GM23338 (cell line): ENCODE data around the gene OTUD3. TPM values are rescaled to one million over a fixed set of nuclear protein-coding genes. Genes with fewer than 3 reads are reported as not detected.

Source experiments
- ATAC-seq: fragments of 200-7000 bp; cut with Tn5 transposase; 3 replicates; pipeline ENCODE4 v1.9.1; 2020
- DNase-seq: peaks from one replicate; pipeline ENCODE4 v3.0.0-alpha.2; 2015; ENCODE audit warnings: low spot score
- H2AFZ ChIP-seq: fragments of 200-600 bp; sonication (generic); 2 replicates; pipeline ENCODE4 v1.8.0; 2016; ENCODE audit warnings: antibody characterized with exemption, mild to moderate bottlenecking, moderate library complexity
- H3F3A ChIP-seq: fragments of 200-600 bp; sonication (generic); replicated peaks from 2 replicates; pipeline ENCODE4 v1.8.0; 2017; ENCODE audit warnings: antibody characterized with exemption, mixed run types, low read depth
- H3K27ac ChIP-seq: fragments of 200-600 bp; sonication (generic); 2 replicates; pipeline ENCODE4 v1.6.1; 2016; ENCODE audit warnings: low read depth
- H3K27me3 ChIP-seq: fragments of 200-600 bp; sonication (generic); 2 replicates; pipeline ENCODE4 v1.8.0; 2016; ENCODE audit warnings: mild to moderate bottlenecking, mixed run types, moderate library complexity; ENCODE audit not compliant: insufficient read depth
- H3K36me3 ChIP-seq: fragments of 200-600 bp; sonication (generic); 2 replicates; pipeline ENCODE4 v1.8.0; 2016; ENCODE audit warnings: mild to moderate bottlenecking; ENCODE audit not compliant: insufficient read depth
- H3K4me1 ChIP-seq: fragments of 200-600 bp; sonication (generic); 2 replicates; pipeline ENCODE4 v1.8.0; 2016; ENCODE audit warnings: mild to moderate bottlenecking, moderate library complexity; ENCODE audit not compliant: insufficient read depth
- H3K4me2 ChIP-seq: fragments of 200-600 bp; sonication (generic); 2 replicates; pipeline ENCODE4 v1.7.1; 2017; ENCODE audit warnings: mixed run types
- H3K4me3 ChIP-seq: fragments of 200-600 bp; sonication (generic); 2 replicates; pipeline ENCODE4 v1.6.1; 2016; ENCODE audit warnings: mixed run types
- H3K79me2 ChIP-seq: fragments of 200-600 bp; sonication (generic); replicated peaks from 2 replicates; pipeline ENCODE4 v1.8.0; 2017; ENCODE audit warnings: mild to moderate bottlenecking; ENCODE audit not compliant: insufficient read depth
- H3K9me2 ChIP-seq: fragments of 200-600 bp; sonication (generic); 2 replicates; pipeline ENCODE4 v1.8.0; 2017; ENCODE audit not compliant: insufficient read depth
- H4K20me1 ChIP-seq: fragments of 200-600 bp; sonication (generic); replicated peaks from 2 replicates; pipeline ENCODE4 v1.8.0; 2017; ENCODE audit warnings: mild to moderate bottlenecking; ENCODE audit not compliant: insufficient read depth
- H3K27ac Mint-ChIP-seq: 2 replicates; pipeline ENCODE4 v1.8.0; 2020; ENCODE audit warnings: inconsistent platforms, mild to moderate bottlenecking, moderate library complexity, mixed read lengths
- H3K27me3 Mint-ChIP-seq: 3 replicates; pipeline ENCODE4 v1.8.0; 2022; ENCODE audit warnings: low read depth, mild to moderate bottlenecking, moderate library complexity, mixed read lengths, inconsistent platforms; ENCODE audit not compliant: insufficient read depth, poor library complexity
- H3K36me3 Mint-ChIP-seq: 3 replicates; pipeline ENCODE4 v1.8.0; 2021; ENCODE audit warnings: low read depth, mild to moderate bottlenecking, inconsistent platforms, moderate library complexity, mixed read lengths
- H3K4me1 Mint-ChIP-seq: 3 replicates; pipeline ENCODE4 v1.8.0; 2020; ENCODE audit warnings: mild to moderate bottlenecking, inconsistent platforms, mixed read lengths
- H3K4me3 Mint-ChIP-seq: 3 replicates; pipeline ENCODE4 v1.8.0; 2021; ENCODE audit warnings: moderate library complexity, mild to moderate bottlenecking, inconsistent platforms, mixed read lengths
- H3K9me3 Mint-ChIP-seq: 3 replicates; pipeline ENCODE4 v1.8.0; 2020; ENCODE audit warnings: moderate library complexity, mild to moderate bottlenecking, inconsistent platforms, mixed read lengths
- EZH2 ChIP-seq: fragments of 200-600 bp; sonication (generic); IDR thresholded peaks from one replicate; pipeline ENCODE4 v1.8.0; 2017; ENCODE audit warnings: antibody characterized with exemption, mild to moderate bottlenecking, low read depth; ENCODE audit not compliant: unreplicated experiment
- JUNB ChIP-seq: IDR thresholded peaks from one replicate; pipeline ENCODE4 v1.6.1; 2016; ENCODE audit warnings: antibody characterized with exemption; ENCODE audit not compliant: unreplicated experiment
- NANOG ChIP-seq: IDR thresholded peaks from 2 replicates; pipeline ENCODE4 v1.6.1; 2016; ENCODE audit warnings: antibody characterized with exemption, borderline replicate concordance
- POLR2AphosphoS5 ChIP-seq: IDR thresholded peaks from 2 replicates; pipeline ENCODE4 v1.6.1; 2016; ENCODE audit warnings: antibody characterized with exemption, low read depth
- ZNF114 ChIP-seq: fragments of 250-450 bp; sonication (Bioruptor Pico); IDR thresholded peaks from 2 replicates; pipeline ENCODE4 v1.5.0; 2020; ENCODE audit warnings: mild to moderate bottlenecking, moderate library complexity
- polyA plus RNA-seq: library from polyadenylated mRNA; unstranded; fragments of >200 nt; fragmentation: Nextera tagmentation; extraction: Ambion mirVana; gene quantifications from 2 replicates; pipeline ENCODE4 v1.2.1, GENCODE V29; 2016
- total RNA-seq: library from RNA; depleted of rRNA; stranded (reverse); fragments of >200 nt; shearing (Covaris generic); gene quantifications from 2 replicates; pipeline ENCODE4 v1.2.3, GENCODE V29; 2014
- TF ChIP-seq, protein P1 (sequence below): IDR thresholded peaks from 2 replicates; pipeline ENCODE4 v1.6.1; 2016; ENCODE audit warnings: antibody characterized with exemption
- TF ChIP-seq, protein P2 (sequence below), 2 experiments: fragments of 200-600 bp in 1 of 2; sonication (generic) in 1 of 2; conservative IDR thresholded peaks; 2 replicates each; pipeline versions ENCODE4 v1.5.1 to v1.6.1; 2016 to 2017; ENCODE audit warnings: antibody characterized with exemption in 2 of 2, low read depth in 2 of 2, mild to moderate bottlenecking in 2 of 2, moderate library complexity in 1 of 2
- TF ChIP-seq, protein P3 (sequence below): IDR thresholded peaks from one replicate; pipeline ENCODE4 v1.6.1; 2018; ENCODE audit warnings: antibody characterized with exemption; ENCODE audit not compliant: unreplicated experiment

The OTUD3 gene
- total and polyA plus RNA-seq, 2 experiments from 2014 or later: 3.0 to 12.9 TPM

DNA sequence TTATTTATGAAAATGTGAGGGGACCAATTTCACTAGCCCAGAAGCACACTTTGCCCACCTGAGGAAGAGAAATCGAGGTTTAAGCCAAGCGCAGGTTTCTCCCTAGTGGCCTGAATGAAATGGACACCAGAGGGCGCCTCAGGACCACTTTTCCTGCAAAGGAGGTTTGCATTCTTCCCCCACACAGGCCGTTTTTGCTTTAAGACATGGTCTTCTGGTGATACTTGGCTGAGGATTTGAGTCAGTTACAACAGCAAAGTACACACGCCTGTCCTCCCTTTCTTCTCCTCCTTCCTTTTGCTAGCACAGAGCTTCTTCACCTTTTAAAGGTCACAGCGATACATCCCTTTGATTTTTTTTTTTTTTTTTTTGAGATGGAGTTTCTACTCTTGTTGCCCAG, 35.9 kb downstream of the OTUD3 start:
- Histone ChIP-seq H3K9me2 (no peaks in the 10 kb centered on the region), H3K4me3 (no peak overlapping the region), H3F3A (no peaks in the 10 kb centered on the region), H3K36me3 (no peaks in the 10 kb centered on the region), H3K27me3 (no peaks in the 10 kb centered on the region), H2AFZ (no peak overlapping the region), H3K79me2 (no peaks in the 10 kb centered on the region), H4K20me1 (no peaks in the 10 kb centered on the region), H3K4me2 (no peak overlapping the region), H3K4me1 (no peaks in the 10 kb centered on the region), H3K27ac (no peak overlapping the region)
- DNase-seq (peak; percentile 93), ATAC-seq (peak; percentile 88)
- Mint-ChIP-seq H3K4me3 (no peak overlapping the region), H3K27me3 (peaks cover 4% of the 10 kb centered on the region), H3K9me3 (no peaks in the 10 kb centered on the region; the same call in 2 of the 3 replicates), H3K27ac (no peak overlapping the region), H3K36me3 (peaks cover 14% of the 10 kb centered on the region), H3K4me1 (peaks cover 5% of the 10 kb centered on the region; the same call in 1 of the 3 replicates)
- no peak for TF ChIP-seq ZNF114 (CRISPR knock-in tag)
- no peak for TF ChIP-seq EZH2
- TF ChIP-seq, protein P1, sequence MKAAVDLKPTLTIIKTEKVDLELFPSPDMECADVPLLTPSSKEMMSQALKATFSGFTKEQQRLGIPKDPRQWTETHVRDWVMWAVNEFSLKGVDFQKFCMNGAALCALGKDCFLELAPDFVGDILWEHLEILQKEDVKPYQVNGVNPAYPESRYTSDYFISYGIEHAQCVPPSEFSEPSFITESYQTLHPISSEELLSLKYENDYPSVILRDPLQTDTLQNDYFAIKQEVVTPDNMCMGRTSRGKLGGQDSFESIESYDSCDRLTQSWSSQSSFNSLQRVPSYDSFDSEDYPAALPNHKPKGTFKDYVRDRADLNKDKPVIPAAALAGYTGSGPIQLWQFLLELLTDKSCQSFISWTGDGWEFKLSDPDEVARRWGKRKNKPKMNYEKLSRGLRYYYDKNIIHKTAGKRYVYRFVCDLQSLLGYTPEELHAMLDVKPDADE: no peak
- TF ChIP-seq, protein P2, sequence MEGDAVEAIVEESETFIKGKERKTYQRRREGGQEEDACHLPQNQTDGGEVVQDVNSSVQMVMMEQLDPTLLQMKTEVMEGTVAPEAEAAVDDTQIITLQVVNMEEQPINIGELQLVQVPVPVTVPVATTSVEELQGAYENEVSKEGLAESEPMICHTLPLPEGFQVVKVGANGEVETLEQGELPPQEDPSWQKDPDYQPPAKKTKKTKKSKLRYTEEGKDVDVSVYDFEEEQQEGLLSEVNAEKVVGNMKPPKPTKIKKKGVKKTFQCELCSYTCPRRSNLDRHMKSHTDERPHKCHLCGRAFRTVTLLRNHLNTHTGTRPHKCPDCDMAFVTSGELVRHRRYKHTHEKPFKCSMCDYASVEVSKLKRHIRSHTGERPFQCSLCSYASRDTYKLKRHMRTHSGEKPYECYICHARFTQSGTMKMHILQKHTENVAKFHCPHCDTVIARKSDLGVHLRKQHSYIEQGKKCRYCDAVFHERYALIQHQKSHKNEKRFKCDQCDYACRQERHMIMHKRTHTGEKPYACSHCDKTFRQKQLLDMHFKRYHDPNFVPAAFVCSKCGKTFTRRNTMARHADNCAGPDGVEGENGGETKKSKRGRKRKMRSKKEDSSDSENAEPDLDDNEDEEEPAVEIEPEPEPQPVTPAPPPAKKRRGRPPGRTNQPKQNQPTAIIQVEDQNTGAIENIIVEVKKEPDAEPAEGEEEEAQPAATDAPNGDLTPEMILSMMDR (conservative IDR thresholded peaks at IDR 0.05; ENCODE audit: low read depth in 2 of 2): peak; percentile 94 to 97

DNA sequence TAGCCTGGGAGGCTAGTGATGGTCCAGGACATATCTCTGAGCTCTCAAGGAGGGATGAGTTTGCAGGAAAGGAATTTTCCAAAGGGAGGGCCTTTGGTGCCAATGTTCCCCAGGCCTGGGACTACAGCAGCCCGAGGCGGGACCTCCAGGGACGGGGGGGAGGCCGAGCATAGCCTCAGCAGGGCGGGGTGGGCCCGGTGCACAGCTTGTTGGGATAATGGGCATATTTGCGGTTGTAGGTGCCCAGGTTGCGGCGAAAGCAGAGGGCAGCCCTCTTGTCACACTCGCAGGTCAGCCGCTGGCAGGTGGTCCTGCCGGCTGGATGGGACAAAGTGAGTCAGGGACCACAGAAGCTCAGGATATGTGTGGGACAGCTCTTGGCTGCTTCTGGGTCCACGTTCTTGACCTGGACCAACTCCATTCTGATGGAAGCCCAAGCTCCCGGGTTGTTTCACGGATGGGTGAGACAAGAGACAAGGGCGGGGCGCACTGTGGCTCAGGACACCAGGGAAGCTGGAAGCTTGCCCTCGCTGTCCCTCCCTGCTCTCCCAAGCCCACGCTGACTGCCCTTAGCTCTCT, 38.0 kb downstream of the OTUD3 start:
- no peaks in the 10 kb centered on the region for H3K27me3 ChIP-seq
- H3K4me1 ChIP-seq: no peaks in the 10 kb centered on the region
- H3K27ac ChIP-seq: no peak overlapping the region
- H4K20me1 ChIP-seq: no peaks in the 10 kb centered on the region
- no peaks in the 10 kb centered on the region for H3K36me3 Mint-ChIP-seq
- H3K9me2 ChIP-seq: no peaks in the 10 kb centered on the region
- H3K4me1 Mint-ChIP-seq: peaks cover 5% of the 10 kb centered on the region; the same call in 1 of the 3 replicates
- no peak overlapping the region for H3K27ac Mint-ChIP-seq
- no peaks in the 10 kb centered on the region for H3K79me2 ChIP-seq
- ATAC-seq (no peak), DNase-seq (no peak)
- H3K36me3 ChIP-seq: no peaks in the 10 kb centered on the region
- H3K4me2 ChIP-seq: no peak overlapping the region
- no peaks in the 10 kb centered on the region for H3F3A ChIP-seq
- no peaks in the 10 kb centered on the region; the same call in 2 of the 3 replicates for H3K9me3 Mint-ChIP-seq
- no peak overlapping the region for H3K4me3 ChIP-seq
- no peak overlapping the region for H3K4me3 Mint-ChIP-seq
- no peak overlapping the region for H2AFZ ChIP-seq
- peaks cover 6% of the 10 kb centered on the region for H3K27me3 Mint-ChIP-seq
- TF ChIP-seq, protein P1: no peak
- TF ChIP-seq, protein P3, sequence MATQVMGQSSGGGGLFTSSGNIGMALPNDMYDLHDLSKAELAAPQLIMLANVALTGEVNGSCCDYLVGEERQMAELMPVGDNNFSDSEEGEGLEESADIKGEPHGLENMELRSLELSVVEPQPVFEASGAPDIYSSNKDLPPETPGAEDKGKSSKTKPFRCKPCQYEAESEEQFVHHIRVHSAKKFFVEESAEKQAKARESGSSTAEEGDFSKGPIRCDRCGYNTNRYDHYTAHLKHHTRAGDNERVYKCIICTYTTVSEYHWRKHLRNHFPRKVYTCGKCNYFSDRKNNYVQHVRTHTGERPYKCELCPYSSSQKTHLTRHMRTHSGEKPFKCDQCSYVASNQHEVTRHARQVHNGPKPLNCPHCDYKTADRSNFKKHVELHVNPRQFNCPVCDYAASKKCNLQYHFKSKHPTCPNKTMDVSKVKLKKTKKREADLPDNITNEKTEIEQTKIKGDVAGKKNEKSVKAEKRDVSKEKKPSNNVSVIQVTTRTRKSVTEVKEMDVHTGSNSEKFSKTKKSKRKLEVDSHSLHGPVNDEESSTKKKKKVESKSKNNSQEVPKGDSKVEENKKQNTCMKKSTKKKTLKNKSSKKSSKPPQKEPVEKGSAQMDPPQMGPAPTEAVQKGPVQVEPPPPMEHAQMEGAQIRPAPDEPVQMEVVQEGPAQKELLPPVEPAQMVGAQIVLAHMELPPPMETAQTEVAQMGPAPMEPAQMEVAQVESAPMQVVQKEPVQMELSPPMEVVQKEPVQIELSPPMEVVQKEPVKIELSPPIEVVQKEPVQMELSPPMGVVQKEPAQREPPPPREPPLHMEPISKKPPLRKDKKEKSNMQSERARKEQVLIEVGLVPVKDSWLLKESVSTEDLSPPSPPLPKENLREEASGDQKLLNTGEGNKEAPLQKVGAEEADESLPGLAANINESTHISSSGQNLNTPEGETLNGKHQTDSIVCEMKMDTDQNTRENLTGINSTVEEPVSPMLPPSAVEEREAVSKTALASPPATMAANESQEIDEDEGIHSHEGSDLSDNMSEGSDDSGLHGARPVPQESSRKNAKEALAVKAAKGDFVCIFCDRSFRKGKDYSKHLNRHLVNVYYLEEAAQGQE: no peak
- TF ChIP-seq JUNB (no peak), POLR2AphosphoS5 (no peak), NANOG (no peak), ZNF114 (CRISPR knock-in tag) (no peak)
- TF ChIP-seq, protein P2 (conservative IDR thresholded peaks at IDR 0.05; ENCODE audit: low read depth in 2 of 2): no peak
